ENCODE data around the gene IRGC. TPM values are rescaled to one million over a fixed set of nuclear protein-coding genes. Genes with fewer than 3 reads are reported as not detected.

IRGC gene
- total and polyA plus RNA-seq, 9 donors = 0.07 to 0.09 TPM; not detected in 7

DNA sequence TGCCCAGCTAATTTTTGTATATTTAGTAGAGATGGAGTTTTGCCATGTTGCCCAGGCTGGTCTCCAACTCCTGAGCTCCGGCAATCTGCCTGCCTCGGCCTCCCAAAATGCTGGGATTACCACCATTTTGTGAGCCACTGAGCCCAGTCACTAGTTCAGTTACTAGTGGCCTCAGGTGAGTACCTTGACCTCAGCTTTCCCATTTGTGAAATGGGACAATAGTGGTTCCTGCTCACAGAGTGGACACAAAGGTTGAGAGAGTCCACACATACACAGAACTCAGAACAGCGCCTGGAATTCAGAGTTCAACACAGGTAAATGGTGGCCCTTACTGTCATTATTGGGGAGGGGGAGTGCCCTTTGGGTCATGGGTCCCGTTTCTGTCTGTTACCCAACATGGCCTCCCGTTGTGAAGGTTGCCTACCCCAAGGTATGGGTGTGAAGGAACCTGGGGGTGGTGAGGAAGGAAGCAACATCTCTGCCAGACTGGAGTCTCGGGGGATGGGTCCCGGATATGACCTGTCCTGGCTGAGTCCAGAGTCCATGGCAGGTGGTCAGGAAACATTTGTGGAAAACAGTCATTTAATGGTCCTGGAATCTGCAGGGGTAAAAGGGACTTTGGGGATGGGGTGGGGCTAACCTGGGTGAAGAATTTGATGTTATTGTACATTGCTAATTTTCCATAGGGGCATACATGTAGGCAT lies 11.7 kb upstream of the IRGC start:
- WGBS (ENCODE audit: insufficient coverage) = 59% methylated on average over 4 of the region's 7 CpGs
- H3K27ac ChIP-seq (ENCODE audit: low read length) = no peak overlapping the region
- H3K27me3 ChIP-seq (ENCODE audit: control insufficient read depth, insufficient read depth, low read length) = peaks cover 2% of the 10 kb centered on the region
- DNase-seq = no peak
- peaks cover 14% of the 10 kb centered on the region for H3K4me1 ChIP-seq (ENCODE audit: control insufficient read depth, insufficient read depth, low read length)
- H3K9me3 ChIP-seq (replicated peaks; ENCODE audit: control insufficient read depth, low read depth, low read length) = peaks cover 7% of the 10 kb centered on the region
- no peaks in the 10 kb centered on the region for H3K36me3 ChIP-seq (ENCODE audit: control insufficient read depth, insufficient read depth, low read length)
- no peak overlapping the region for H3K4me3 ChIP-seq (ENCODE audit: low read length)

- H3K27ac ChIP-seq (ENCODE audit: low read length) = no peak overlapping the region
- no peaks in the 10 kb centered on the region for H3K27me3 ChIP-seq (ENCODE audit: control insufficient read depth, insufficient read depth, low read length)
- DNase-seq = no peak
- no peaks in the 10 kb centered on the region for H3K4me1 ChIP-seq (ENCODE audit: control insufficient read depth, insufficient read depth, low read length)
- H3K9me3 ChIP-seq (replicated peaks; ENCODE audit: control insufficient read depth, low read depth, low read length) = peaks cover 7% of the 10 kb centered on the region
- H3K4me3 ChIP-seq (ENCODE audit: low read length) = no peak overlapping the region
- WGBS (ENCODE audit: insufficient coverage) = no CpG with 5 or more reads among the region's 6 CpGs
- H3K36me3 ChIP-seq (ENCODE audit: control insufficient read depth, insufficient read depth, low read length) = no peaks in the 10 kb centered on the region
Observed at GRCh38 chr19:43705729-43706128, 10.1 kb upstream of the IRGC start.

- H3K36me3 ChIP-seq (ENCODE audit: control insufficient read depth, insufficient read depth, low read length) = no peaks in the 10 kb centered on the region
- WGBS (ENCODE audit: insufficient coverage) = 86% methylated on average over 10 of the region's 13 CpGs
Observed at GRCh38 chr19:43707158-43707712, 8.6 kb upstream of the IRGC start.

GRCh38 chr19:43708716-43709115 lies 7.2 kb upstream of the IRGC start:
- WGBS (ENCODE audit: insufficient coverage) = 83% methylated on average over 1 of the region's 2 CpGs
- H3K27ac ChIP-seq (ENCODE audit: low read length) = no peak overlapping the region
- no peaks in the 10 kb centered on the region for H3K4me1 ChIP-seq (ENCODE audit: control insufficient read depth, insufficient read depth, low read length)
- no peaks in the 10 kb centered on the region for H3K27me3 ChIP-seq (ENCODE audit: control insufficient read depth, insufficient read depth, low read length)
- H3K4me3 ChIP-seq (ENCODE audit: low read length) = no peak overlapping the region
- no peaks in the 10 kb centered on the region for H3K36me3 ChIP-seq (ENCODE audit: control insufficient read depth, insufficient read depth, low read length)
- H3K9me3 ChIP-seq (replicated peaks; ENCODE audit: control insufficient read depth, low read depth, low read length) = peaks cover 7% of the 10 kb centered on the region
- DNase-seq = no peak

More at GRCh38 chr19:43707158-43707712, 8.6 kb upstream of the IRGC start:
- Histone ChIP-seq H3K27ac (ENCODE audit: low read length) (no peak overlapping the region), H3K9me3 (replicated peaks; ENCODE audit: control insufficient read depth, low read depth, low read length) (peaks cover 7% of the 10 kb centered on the region), H3K4me1 (ENCODE audit: control insufficient read depth, insufficient read depth, low read length) (no peaks in the 10 kb centered on the region), H3K4me3 (ENCODE audit: low read length) (no peak overlapping the region), H3K27me3 (ENCODE audit: control insufficient read depth, insufficient read depth, low read length) (no peaks in the 10 kb centered on the region)
- no peak for DNase-seq

- Histone ChIP-seq H3K36me3 (ENCODE audit: control insufficient read depth, insufficient read depth, low read length) (no peaks in the 10 kb centered on the region), H3K4me1 (ENCODE audit: control insufficient read depth, insufficient read depth, low read length) (no peaks in the 10 kb centered on the region), H3K27ac (ENCODE audit: low read length) (no peak overlapping the region), H3K4me3 (ENCODE audit: low read length) (no peak overlapping the region), H3K9me3 (replicated peaks; ENCODE audit: control insufficient read depth, low read depth, low read length) (peaks cover 7% of the 10 kb centered on the region), H3K27me3 (ENCODE audit: control insufficient read depth, insufficient read depth, low read length) (no peaks in the 10 kb centered on the region)
- 83% methylated on average over 4 of the region's 12 CpGs for WGBS (ENCODE audit: insufficient coverage)
- no peak for DNase-seq
Observed at GRCh38 chr19:43711751-43712355, 4.0 kb upstream of the IRGC start.

DNA sequence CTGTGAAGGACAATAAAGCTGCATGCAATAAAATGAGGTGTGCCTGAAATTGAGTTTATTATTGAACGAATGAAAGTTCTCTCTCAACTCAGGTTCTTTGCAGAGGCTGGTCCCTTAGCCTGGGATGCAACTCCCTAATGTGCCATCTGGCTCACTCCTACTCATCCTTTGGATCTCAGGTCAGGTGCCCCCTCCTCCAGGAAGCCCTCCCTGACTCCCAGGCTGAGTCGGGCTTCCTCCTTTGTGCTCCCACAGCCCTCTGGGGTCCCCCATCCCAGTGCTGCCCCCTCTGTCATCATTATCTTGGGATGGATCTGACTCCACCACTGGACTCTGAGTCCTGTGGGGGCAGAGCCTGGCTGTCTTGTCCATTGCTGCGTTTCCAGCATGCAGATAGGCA lies 2.7 kb upstream of the IRGC start:
- no peak overlapping the region for H3K27ac ChIP-seq (ENCODE audit: low read length)
- DNase-seq = no peak
- no peaks in the 10 kb centered on the region for H3K4me1 ChIP-seq (ENCODE audit: control insufficient read depth, insufficient read depth, low read length)
- H3K4me3 ChIP-seq (ENCODE audit: low read length) = no peak overlapping the region
- H3K27me3 ChIP-seq (ENCODE audit: control insufficient read depth, insufficient read depth, low read length) = no peaks in the 10 kb centered on the region
- 83% methylated on average over 2 of the region's 3 CpGs for WGBS (ENCODE audit: insufficient coverage)
- no peaks in the 10 kb centered on the region for H3K36me3 ChIP-seq (ENCODE audit: control insufficient read depth, insufficient read depth, low read length)
- H3K9me3 ChIP-seq (replicated peaks; ENCODE audit: control insufficient read depth, low read depth, low read length) = peaks cover 7% of the 10 kb centered on the region

DNA sequence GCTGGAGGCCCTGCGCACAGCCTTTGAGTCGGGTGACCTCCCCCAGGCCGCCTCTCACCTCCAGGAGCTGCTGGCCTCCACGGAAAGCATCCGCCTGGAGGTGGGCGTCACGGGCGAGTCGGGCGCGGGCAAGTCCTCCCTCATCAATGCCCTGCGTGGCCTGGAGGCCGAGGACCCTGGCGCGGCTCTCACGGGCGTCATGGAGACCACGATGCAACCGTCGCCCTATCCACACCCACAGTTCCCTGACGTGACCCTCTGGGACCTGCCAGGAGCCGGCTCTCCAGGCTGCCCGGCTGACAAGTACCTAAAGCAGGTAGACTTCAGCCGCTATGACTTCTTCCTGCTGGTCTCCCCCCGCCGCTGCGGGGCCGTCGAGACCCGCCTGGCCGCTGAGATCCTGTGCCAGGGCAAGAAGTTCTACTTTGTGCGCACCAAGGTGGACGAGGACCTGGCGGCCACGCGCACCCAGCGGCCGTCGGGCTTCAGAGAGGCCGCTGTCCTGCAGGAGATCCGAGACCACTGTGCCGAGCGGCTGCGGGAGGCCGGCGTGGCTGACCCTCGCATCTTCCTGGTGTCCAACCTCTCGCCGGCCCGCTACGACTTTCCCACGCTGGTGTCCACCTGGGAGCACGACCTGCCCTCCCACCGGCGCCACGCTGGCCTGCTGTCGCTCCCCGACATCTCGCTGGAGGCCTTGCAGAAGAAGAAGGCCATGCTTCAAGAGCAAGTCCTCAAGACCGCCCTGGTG lies 2.9 kb downstream of the IRGC start:
- H3K9me3 ChIP-seq (replicated peaks; ENCODE audit: control insufficient read depth, low read depth, low read length) = no peaks in the 10 kb centered on the region
- 91% methylated on average over 60 of the region's 60 CpGs for WGBS (ENCODE audit: insufficient coverage)

DNA sequence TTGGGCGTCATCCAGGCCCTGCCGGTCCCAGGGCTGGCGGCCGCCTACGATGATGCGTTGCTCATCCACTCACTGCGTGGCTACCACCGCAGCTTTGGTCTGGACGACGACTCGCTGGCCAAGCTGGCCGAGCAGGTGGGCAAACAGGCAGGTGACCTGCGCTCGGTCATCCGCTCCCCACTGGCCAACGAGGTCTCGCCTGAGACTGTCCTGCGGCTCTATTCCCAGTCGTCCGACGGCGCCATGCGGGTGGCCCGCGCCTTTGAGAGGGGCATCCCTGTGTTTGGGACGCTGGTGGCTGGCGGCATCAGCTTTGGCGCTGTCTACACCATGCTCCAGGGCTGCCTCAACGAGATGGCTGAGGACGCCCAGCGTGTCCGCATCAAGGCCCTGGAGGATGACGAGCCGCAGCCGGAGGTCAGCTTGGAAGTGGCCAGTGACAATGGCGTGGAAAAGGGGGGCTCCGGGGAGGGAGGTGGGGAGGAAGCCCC lies 3.5 kb downstream of the IRGC start:
- Histone ChIP-seq H3K36me3 (ENCODE audit: control insufficient read depth, insufficient read depth, low read length) (no peaks in the 10 kb centered on the region), H3K9me3 (replicated peaks; ENCODE audit: control insufficient read depth, low read depth, low read length) (no peaks in the 10 kb centered on the region), H3K4me3 (ENCODE audit: low read length) (no peak overlapping the region), H3K27ac (ENCODE audit: low read length) (no peak overlapping the region), H3K27me3 (ENCODE audit: control insufficient read depth, insufficient read depth, low read length) (no peaks in the 10 kb centered on the region), H3K4me1 (ENCODE audit: control insufficient read depth, insufficient read depth, low read length) (no peaks in the 10 kb centered on the region)
- DNase-seq = no peak
- WGBS (ENCODE audit: insufficient coverage) = 90% methylated on average over 37 of the region's 37 CpGs

More for the DNA sequence above, 2.9 kb downstream of the IRGC start:
- no peak for DNase-seq
- Histone ChIP-seq H3K4me1 (ENCODE audit: control insufficient read depth, insufficient read depth, low read length) (no peaks in the 10 kb centered on the region), H3K36me3 (ENCODE audit: control insufficient read depth, insufficient read depth, low read length) (no peaks in the 10 kb centered on the region), H3K4me3 (ENCODE audit: low read length) (no peak overlapping the region), H3K27me3 (ENCODE audit: control insufficient read depth, insufficient read depth, low read length) (no peaks in the 10 kb centered on the region), H3K27ac (ENCODE audit: low read length) (no peak overlapping the region)

DNA sequence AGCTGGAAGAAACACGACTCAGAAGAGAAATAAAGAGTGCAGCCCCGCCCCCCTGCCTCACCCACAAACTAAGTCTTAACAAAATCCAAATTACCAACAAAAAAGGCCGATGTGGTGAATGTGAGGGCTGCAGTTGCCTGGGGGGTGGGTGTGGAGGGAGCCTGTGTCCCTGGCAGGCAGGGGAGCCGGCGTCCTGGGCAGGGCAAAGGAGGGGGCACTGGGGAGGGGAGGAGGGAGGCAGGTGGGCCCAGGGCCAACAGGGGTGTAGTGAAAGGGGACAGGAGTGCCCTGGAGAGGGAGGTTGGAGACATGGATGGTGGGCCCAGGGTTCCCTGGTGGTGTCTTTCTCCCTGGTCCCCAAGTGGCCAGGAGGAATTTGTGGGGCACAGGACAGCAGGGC lies 4.0 kb downstream of the IRGC start:
- Histone ChIP-seq H3K27ac (ENCODE audit: low read length) (no peak overlapping the region), H3K36me3 (ENCODE audit: control insufficient read depth, insufficient read depth, low read length) (no peaks in the 10 kb centered on the region), H3K27me3 (ENCODE audit: control insufficient read depth, insufficient read depth, low read length) (no peaks in the 10 kb centered on the region), H3K9me3 (replicated peaks; ENCODE audit: control insufficient read depth, low read depth, low read length) (no peaks in the 10 kb centered on the region), H3K4me3 (ENCODE audit: low read length) (no peak overlapping the region), H3K4me1 (ENCODE audit: control insufficient read depth, insufficient read depth, low read length) (peaks cover under 1% of the 10 kb centered on the region)
- DNase-seq = no peak
- 48% methylated on average over 2 of the region's 5 CpGs for WGBS (ENCODE audit: insufficient coverage)

GRCh38 chr19:43720936-43721335 lies 5.1 kb downstream of the IRGC start:
- H3K27ac ChIP-seq (ENCODE audit: low read length) = no peak overlapping the region
- WGBS (ENCODE audit: insufficient coverage) = 71% methylated on average over 10 of the region's 10 CpGs

More at GRCh38 chr19:43720936-43721335, 5.1 kb downstream of the IRGC start:
- Histone ChIP-seq H3K27me3 (ENCODE audit: control insufficient read depth, insufficient read depth, low read length) (no peaks in the 10 kb centered on the region), H3K4me3 (ENCODE audit: low read length) (no peak overlapping the region), H3K9me3 (replicated peaks; ENCODE audit: control insufficient read depth, low read depth, low read length) (no peaks in the 10 kb centered on the region), H3K4me1 (ENCODE audit: control insufficient read depth, insufficient read depth, low read length) (peaks cover 3% of the 10 kb centered on the region), H3K36me3 (ENCODE audit: control insufficient read depth, insufficient read depth, low read length) (no peaks in the 10 kb centered on the region)
- no peak for DNase-seq
